ENCODE results near the gene GIMAP8. TPM values are rescaled to one million over a fixed set of nuclear protein-coding genes. Genes with fewer than 3 reads are reported as not detected.
A peak's percentile ranks its signal among the peaks of the same experiment; 100 is the strongest.

GIMAP8 gene
- total RNA-seq, 1 experiment from 2014 or later: not detected

DNA sequence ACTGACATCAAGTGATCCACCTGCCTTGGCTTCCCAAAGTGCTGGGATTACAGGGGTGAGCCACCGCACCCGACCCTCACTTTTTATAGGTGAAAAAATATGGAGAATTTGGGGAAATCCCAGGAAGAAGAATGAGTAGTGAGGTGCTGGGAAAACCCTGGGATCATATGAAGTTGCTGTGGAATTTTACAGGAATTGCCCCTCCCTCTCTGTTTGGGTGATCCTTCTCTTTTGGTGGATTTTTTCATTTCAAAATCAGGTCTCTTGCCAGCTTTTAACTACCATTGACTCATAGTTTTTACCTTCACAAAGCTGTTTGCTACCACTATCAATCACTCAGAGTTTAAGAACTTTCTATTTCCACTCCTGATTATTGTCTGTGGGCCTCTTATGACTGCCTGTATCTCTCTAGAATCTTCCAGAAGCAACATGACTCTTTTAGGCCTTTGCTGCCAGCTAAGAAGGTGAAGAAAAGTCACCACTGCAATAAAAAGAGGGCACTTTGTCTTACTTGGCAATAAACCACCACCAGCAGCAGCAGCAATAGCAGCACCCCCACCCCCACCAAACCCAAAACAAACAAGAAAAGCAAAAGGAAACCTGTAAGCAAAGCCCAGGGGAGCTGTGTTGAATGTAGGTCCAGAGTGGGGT lies 4.0 kb upstream of the GIMAP8 start:
- H3K27ac Mint-ChIP-seq: peak overlapping the region in 1 of 3 experiments; percentile 89; a peak in 1 of 7 replicates
- Histone ChIP-seq H2BK12ac (ENCODE audit: insufficient read length, low read depth, low read length) (no peak overlapping the region), H3K56ac (ENCODE audit: insufficient read length, low read depth, low read length) (no peak overlapping the region), H3K4me1 (ENCODE audit: insufficient read depth, low read length) (no peaks in the 10 kb centered on the region), H3K9me3 (ENCODE audit: control insufficient read depth, low read depth, low read length) (no peaks in the 10 kb centered on the region), H3K4ac (ENCODE audit: low read depth, low read length) (no peak overlapping the region), H3K14ac (ENCODE audit: insufficient read depth, low read length) (no peak overlapping the region), H3K23me2 (ENCODE audit: insufficient read length, low read depth, low read length, poor library complexity, severe bottlenecking) (no peaks in the 10 kb centered on the region), H2AFZ (ENCODE audit: low read length) (no peak overlapping the region), H3K27ac (ENCODE audit: insufficient read length, low read depth, low read length) (no peak overlapping the region), H3K27me3 (ENCODE audit: insufficient read depth, low read length) (no peaks in the 10 kb centered on the region), H3T11ph (ENCODE audit: low read length) (no peak overlapping the region), H3K4me2 (ENCODE audit: insufficient read depth, insufficient read length, low read length) (no peak overlapping the region), H4K91ac (ENCODE audit: insufficient read length, low read depth, low read length) (no peak overlapping the region), H2BK15ac (ENCODE audit: low read depth, low read length) (no peak overlapping the region), H3K18ac (ENCODE audit: insufficient read length, low read depth, low read length) (no peak overlapping the region), H2AK5ac (ENCODE audit: insufficient read length, low read length) (no peak overlapping the region), H3K9ac (ENCODE audit: extremely low read depth, insufficient read length, low read length) (no peak overlapping the region), H4K8ac (replicated peaks; ENCODE audit: insufficient read length, low read depth, low read length) (no peak overlapping the region), H3K23ac (ENCODE audit: insufficient read length, low read depth, low read length) (no peak overlapping the region), H2BK120ac (ENCODE audit: low read depth, low read length, poor library complexity, severe bottlenecking) (no peak overlapping the region), H3K79me2 (ENCODE audit: insufficient read depth, low read length) (no peaks in the 10 kb centered on the region), H4K20me1 (ENCODE audit: control insufficient read depth, insufficient read depth, insufficient read length) (no peaks in the 10 kb centered on the region), H2BK5ac (ENCODE audit: insufficient read length, low read length) (no peak overlapping the region), H3K79me1 (ENCODE audit: insufficient read depth, low read depth, low read length, poor library complexity, severe bottlenecking) (no peaks in the 10 kb centered on the region), H4K5ac (ENCODE audit: insufficient read length, low read depth, low read length) (no peak overlapping the region), H2BK20ac (ENCODE audit: low read depth, low read length, poor library complexity, severe bottlenecking) (no peak overlapping the region)
- TF ChIP-seq, protein P1, sequence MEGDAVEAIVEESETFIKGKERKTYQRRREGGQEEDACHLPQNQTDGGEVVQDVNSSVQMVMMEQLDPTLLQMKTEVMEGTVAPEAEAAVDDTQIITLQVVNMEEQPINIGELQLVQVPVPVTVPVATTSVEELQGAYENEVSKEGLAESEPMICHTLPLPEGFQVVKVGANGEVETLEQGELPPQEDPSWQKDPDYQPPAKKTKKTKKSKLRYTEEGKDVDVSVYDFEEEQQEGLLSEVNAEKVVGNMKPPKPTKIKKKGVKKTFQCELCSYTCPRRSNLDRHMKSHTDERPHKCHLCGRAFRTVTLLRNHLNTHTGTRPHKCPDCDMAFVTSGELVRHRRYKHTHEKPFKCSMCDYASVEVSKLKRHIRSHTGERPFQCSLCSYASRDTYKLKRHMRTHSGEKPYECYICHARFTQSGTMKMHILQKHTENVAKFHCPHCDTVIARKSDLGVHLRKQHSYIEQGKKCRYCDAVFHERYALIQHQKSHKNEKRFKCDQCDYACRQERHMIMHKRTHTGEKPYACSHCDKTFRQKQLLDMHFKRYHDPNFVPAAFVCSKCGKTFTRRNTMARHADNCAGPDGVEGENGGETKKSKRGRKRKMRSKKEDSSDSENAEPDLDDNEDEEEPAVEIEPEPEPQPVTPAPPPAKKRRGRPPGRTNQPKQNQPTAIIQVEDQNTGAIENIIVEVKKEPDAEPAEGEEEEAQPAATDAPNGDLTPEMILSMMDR (conservative IDR thresholded peaks at IDR 0.05): no peak
- no peak for DNase-seq
- no peak overlapping the region for H3K4me3 Mint-ChIP-seq
- H3K27me3 Mint-ChIP-seq (ENCODE audit: low read depth): peaks cover 85% of the 10 kb centered on the region
- peaks cover 0 to 4% (median 0%) of the 10 kb centered on the region in 3 experiments; a peak in 1 of 7 replicates for H3K36me3 Mint-ChIP-seq (ENCODE audit: insufficient read depth in 1 of 3, low read depth in 3 of 3)
- H3K9me3 Mint-ChIP-seq: peaks cover 5 to 8% of the 10 kb centered on the region in 2 experiments
- WGBS (ENCODE audit: extremely low coverage, insufficient read length, low lambda C conversion rate): no CpG with 5 or more reads among the region's 2 CpGs
- H3K4me1 Mint-ChIP-seq: peaks cover 5 to 11% of the 10 kb centered on the region in 2 experiments; a peak in 3 of 4 replicates

Measured in H9 (cell line).